ENCODE data around the gene EDEM1.

GRCh38 chr3:5153074-5153473 lies 34.4 kb upstream of the EDEM1 start:
- no peak for TF ChIP-seq CTCF (IDR thresholded peaks at IDR 0.05)
- no peak for TF ChIP-seq POLR2A (IDR thresholded peaks at IDR 0.05)

Data from tibial nerve (tissue), 3 donors.